Measurements from ENCODE around the gene ERCC8. TPM values are rescaled to one million over a fixed set of nuclear protein-coding genes. Genes with fewer than 3 reads are reported as not detected.

ERCC8 gene
- total and polyA plus RNA-seq, 2 experiments from 2014 or later: 21.6 to 53.9 TPM

GRCh38 chr5:60830581-60831127 lies 114.2 kb downstream of the ERCC8 start:
- H3K36me3 Mint-ChIP-seq (ENCODE audit: low read depth): 0 out of 3 replicates have a peak, but pooled peaks cover 2% of the 10 kb centered on the region
- TF ChIP-seq ZNF114 (CRISPR knock-in tag; IDR thresholded peaks at IDR 0.05) (no peak), ZNF331 (CRISPR knock-in tag; IDR thresholded peaks at IDR 0.05; ENCODE audit: low read depth) (no peak), ZNF462 (CRISPR knock-in tag; IDR thresholded peaks at IDR 0.05) (no peak), STAT1 (IDR thresholded peaks at IDR 0.05; ENCODE audit: unreplicated experiment) (no peak), REST (IDR thresholded peaks at IDR 0.05; ENCODE audit: unreplicated experiment) (no peak)
- no peak for ATAC-seq

More at GRCh38 chr5:60830581-60831127, 114.2 kb downstream of the ERCC8 start:
- peaks cover 2% of the 10 kb centered on the region for H3K27me3 Mint-ChIP-seq (ENCODE audit: insufficient read depth, low read depth, poor library complexity)
- no peak overlapping the region for H2AFZ ChIP-seq
- H3K36me3 ChIP-seq (ENCODE audit: insufficient read depth): no peaks in the 10 kb centered on the region
- no peak overlapping the region for H3K27ac ChIP-seq (ENCODE audit: low read depth)
- H3K79me2 ChIP-seq (replicated peaks; ENCODE audit: insufficient read depth): no peaks in the 10 kb centered on the region; the same call in 1 of the 2 replicates
- no peaks in the 10 kb centered on the region for H3K9me3 Mint-ChIP-seq
- H4K20me1 ChIP-seq (replicated peaks; ENCODE audit: insufficient read depth): 0 out of 2 replicates have a peak, but pooled peaks cover 4% of the 10 kb centered on the region
- H3K4me1 Mint-ChIP-seq: peaks cover 3% of the 10 kb centered on the region
- no peaks in the 10 kb centered on the region for H3F3A ChIP-seq (replicated peaks; ENCODE audit: low read depth)
- no peak overlapping the region for H3K4me3 ChIP-seq
- DNase-seq (ENCODE audit: low spot score): no peak
- no peak overlapping the region for H3K4me2 ChIP-seq
- H3K9me2 ChIP-seq (ENCODE audit: insufficient read depth): peaks cover 3% of the 10 kb centered on the region; the same call in 1 of the 2 replicates
- no peaks in the 10 kb centered on the region for H3K27me3 ChIP-seq (ENCODE audit: insufficient read depth)
- H3K4me1 ChIP-seq (ENCODE audit: insufficient read depth): peaks cover 3% of the 10 kb centered on the region; the same call in 1 of the 2 replicates
- no peak overlapping the region for H3K4me3 Mint-ChIP-seq
- no peak overlapping the region for H3K27ac Mint-ChIP-seq

All from GM23338 (cell line).